KMS-11 (cell line): ENCODE measurements around the gene HACL1.

Experiments used
- H2AFZ ChIP-seq: fragments of 200-600 bp; sonication (generic); 2 replicates; pipeline ENCODE4 v1.6.1; 2016; ENCODE audit warnings: antibody characterized with exemption, mixed run types, low read depth
- H3K27ac ChIP-seq: fragments of 200-600 bp; sonication (generic); 2 replicates; pipeline ENCODE4 v1.6.1; 2016; ENCODE audit warnings: mild to moderate bottlenecking, mixed run types
- H3K27me3 ChIP-seq: fragments of 200-600 bp; sonication (generic); 2 replicates; pipeline ENCODE4 v1.6.1; 2017; ENCODE audit warnings: mild to moderate bottlenecking, low read depth, mixed run types, moderate library complexity; ENCODE audit not compliant: insufficient read depth
- H3K36me3 ChIP-seq: fragments of 200-600 bp; sonication (generic); 2 replicates; pipeline ENCODE4 v1.6.1; 2017; ENCODE audit warnings: mild to moderate bottlenecking, mixed run types; ENCODE audit not compliant: insufficient read depth
- H3K4me1 ChIP-seq: fragments of 200-600 bp; sonication (generic); 2 replicates; pipeline ENCODE4 v1.6.1; 2016; ENCODE audit warnings: mild to moderate bottlenecking, low read depth, mixed run types; ENCODE audit not compliant: poor library complexity, severe bottlenecking
- H3K4me2 ChIP-seq: fragments of 200-600 bp; sonication (generic); 2 replicates; pipeline ENCODE4 v1.7.0; 2016; ENCODE audit warnings: mild to moderate bottlenecking, mixed run types
- H3K4me3 ChIP-seq: fragments of 200-600 bp; sonication (generic); IDR thresholded peaks from 2 replicates; pipeline ENCODE4 v1.6.1; 2017; ENCODE audit warnings: low read depth, low read length, mixed read lengths; ENCODE audit not compliant: insufficient read depth
- H3K79me2 ChIP-seq: fragments of 200-600 bp; sonication (generic); 2 replicates; pipeline ENCODE4 v1.6.1; 2016; ENCODE audit warnings: low read depth, mixed run types; ENCODE audit not compliant: insufficient read depth
- H3K9ac ChIP-seq: fragments of 200-600 bp; sonication (generic); 2 replicates; pipeline ENCODE4 v1.6.1; 2016; ENCODE audit warnings: mild to moderate bottlenecking, mixed run types
- H4K20me1 ChIP-seq: fragments of 200-600 bp; sonication (generic); 2 replicates; pipeline ENCODE4 v1.6.1; 2016; ENCODE audit warnings: mild to moderate bottlenecking, mixed run types; ENCODE audit not compliant: insufficient read depth
- TF ChIP-seq, protein P1 (sequence below): fragments of 200-600 bp; sonication (generic); conservative IDR thresholded peaks from 2 replicates; pipeline ENCODE4 v1.6.1; 2017; ENCODE audit warnings: low read depth, mild to moderate bottlenecking, antibody characterized with exemption, low read length, moderate library complexity, mixed read lengths

The HACL1 gene

DNA sequence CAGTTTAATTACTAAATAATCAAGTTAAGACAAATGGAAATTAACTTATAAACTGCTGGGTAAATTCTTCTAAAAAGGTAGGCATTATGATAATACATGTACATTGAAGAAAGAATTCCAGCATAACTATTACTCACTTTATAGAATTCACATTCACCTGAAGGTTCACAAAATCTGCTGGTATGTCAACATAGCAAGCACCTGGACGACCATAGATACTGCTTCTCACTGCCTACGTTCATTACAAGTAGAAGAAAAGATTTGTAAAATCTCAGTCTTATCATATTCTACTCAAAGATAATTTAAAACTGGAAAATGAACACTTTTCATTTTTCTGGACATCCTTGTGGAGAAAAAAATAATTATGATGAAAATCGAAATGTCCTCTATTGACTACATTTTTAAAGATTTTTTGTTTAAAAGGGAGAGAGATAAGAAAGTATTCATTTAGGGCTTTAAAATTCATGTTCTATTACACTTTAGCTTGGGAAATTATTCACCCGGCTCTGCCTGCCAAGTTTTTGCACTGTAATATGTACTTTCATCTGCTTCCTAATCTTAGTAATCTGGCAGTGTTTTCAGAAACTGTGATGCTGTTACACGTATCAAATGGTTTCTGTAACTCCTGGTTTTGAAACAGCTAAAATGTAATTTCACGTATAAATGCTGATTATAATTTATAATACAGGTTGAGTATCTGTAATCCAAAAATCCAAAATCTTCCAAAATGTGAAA, 16.1 kb downstream of the HACL1 start:
- TF ChIP-seq, protein P1, sequence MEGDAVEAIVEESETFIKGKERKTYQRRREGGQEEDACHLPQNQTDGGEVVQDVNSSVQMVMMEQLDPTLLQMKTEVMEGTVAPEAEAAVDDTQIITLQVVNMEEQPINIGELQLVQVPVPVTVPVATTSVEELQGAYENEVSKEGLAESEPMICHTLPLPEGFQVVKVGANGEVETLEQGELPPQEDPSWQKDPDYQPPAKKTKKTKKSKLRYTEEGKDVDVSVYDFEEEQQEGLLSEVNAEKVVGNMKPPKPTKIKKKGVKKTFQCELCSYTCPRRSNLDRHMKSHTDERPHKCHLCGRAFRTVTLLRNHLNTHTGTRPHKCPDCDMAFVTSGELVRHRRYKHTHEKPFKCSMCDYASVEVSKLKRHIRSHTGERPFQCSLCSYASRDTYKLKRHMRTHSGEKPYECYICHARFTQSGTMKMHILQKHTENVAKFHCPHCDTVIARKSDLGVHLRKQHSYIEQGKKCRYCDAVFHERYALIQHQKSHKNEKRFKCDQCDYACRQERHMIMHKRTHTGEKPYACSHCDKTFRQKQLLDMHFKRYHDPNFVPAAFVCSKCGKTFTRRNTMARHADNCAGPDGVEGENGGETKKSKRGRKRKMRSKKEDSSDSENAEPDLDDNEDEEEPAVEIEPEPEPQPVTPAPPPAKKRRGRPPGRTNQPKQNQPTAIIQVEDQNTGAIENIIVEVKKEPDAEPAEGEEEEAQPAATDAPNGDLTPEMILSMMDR = no peak
- Histone ChIP-seq H4K20me1 (no peaks in the 10 kb centered on the region), H2AFZ (no peak overlapping the region), H3K4me3 (no peak overlapping the region), H3K27ac (no peak overlapping the region), H3K9ac (no peak overlapping the region), H3K79me2 (no peaks in the 10 kb centered on the region), H3K27me3 (no peaks in the 10 kb centered on the region), H3K4me1 (no peaks in the 10 kb centered on the region), H3K36me3 (no peaks in the 10 kb centered on the region), H3K4me2 (no peak overlapping the region)

DNA sequence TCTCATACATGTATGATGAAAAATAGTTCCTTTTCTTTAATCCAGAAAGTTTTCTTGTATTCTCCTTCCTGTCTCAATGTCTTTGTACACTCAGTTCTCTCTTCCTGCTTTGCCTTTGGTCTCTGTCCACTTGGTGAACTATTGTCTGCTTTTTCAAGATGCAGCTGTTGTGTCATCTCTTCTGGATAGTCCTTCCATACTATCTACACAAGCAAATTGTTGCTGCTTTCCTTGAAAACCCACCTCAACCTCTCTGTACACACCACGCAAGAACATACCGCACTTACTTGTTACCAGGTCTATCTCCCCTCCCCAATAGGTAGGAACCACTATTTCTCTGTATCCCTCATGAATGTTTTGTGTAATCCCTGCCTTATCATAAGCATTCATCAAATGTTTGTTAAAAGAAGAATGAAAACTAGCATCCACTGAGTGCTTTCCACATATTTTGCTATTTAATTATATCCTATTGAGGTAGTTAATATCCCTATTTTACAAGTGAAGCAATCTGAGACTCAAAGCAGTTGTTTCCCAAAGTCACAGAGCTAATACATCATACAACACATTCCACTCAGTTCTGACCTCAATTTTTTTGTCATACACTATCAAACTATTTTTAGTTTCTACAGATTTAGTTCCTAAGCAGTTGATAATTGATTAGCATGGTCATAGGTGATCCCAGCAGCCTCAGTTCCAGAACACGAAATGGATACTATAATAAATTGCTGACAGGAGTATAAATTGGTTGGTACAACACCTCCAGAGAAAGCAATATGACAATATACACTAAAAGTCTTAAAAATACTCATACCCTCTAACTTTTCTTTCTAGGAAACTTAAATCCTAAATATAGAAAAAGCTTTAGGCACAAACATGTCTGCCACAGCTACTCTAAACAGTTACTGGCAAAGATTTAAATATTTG, 19.6 kb downstream of the HACL1 start:
- Histone ChIP-seq H3K27ac (no peak overlapping the region), H4K20me1 (no peaks in the 10 kb centered on the region), H3K4me2 (no peak overlapping the region), H3K79me2 (no peaks in the 10 kb centered on the region), H3K9ac (no peak overlapping the region), H3K36me3 (no peaks in the 10 kb centered on the region), H2AFZ (no peak overlapping the region), H3K27me3 (no peaks in the 10 kb centered on the region), H3K4me3 (no peak overlapping the region), H3K4me1 (no peaks in the 10 kb centered on the region)
- TF ChIP-seq, protein P1 = no peak

DNA sequence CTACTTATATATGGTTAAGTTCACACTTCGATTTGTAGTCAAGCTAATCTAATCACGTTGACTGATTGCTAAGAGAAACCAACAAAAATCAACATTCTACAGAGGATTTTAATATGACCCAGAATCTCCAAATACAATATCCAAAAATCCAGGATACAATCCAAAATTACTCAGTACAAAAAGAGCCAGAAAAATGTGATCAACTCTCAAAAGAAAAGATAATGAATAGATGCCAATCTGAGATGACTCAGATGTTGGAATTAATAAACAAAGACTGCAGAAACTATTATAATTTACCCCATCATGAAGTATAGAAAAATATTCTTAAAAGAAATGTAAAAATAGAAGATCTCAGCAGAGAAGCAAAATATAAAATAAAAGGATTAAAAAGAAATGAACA, 22.3 kb downstream of the HACL1 start:
- TF ChIP-seq, protein P1 = no peak
- Histone ChIP-seq H2AFZ (no peak overlapping the region), H3K9ac (no peak overlapping the region), H3K36me3 (no peaks in the 10 kb centered on the region), H3K4me1 (no peaks in the 10 kb centered on the region), H3K27ac (no peak overlapping the region), H4K20me1 (no peaks in the 10 kb centered on the region), H3K4me3 (no peak overlapping the region), H3K4me2 (no peak overlapping the region), H3K27me3 (no peaks in the 10 kb centered on the region), H3K79me2 (no peaks in the 10 kb centered on the region)

DNA sequence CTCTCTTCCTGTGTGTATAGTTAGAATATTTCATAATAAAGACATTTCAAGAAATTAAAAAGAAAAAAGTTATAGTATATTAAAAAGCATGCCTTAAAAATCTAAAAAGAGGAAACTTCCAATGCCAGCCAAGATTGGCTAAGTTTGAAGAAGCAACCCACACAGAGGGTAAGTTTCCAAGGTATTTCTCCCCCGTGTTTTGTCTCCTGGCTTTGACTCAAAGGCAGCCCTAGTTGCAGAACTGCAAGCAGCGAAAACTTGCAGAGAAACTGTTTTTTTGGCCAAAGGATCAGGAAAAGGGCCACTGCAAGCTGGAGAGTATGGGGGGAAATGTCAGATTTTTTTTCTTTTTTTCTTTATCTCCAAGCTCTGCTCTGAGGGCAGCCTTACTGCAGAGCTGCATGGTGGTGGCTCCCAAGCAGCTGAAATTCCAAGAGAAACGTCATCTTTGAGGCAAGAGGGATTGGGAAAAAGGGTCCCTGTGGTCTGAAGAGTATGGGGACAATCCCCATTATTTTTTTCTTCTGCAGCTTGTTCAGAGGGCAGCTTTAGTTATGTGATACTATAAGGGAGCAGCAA, 23.0 kb downstream of the HACL1 start:
- Histone ChIP-seq H4K20me1 (no peaks in the 10 kb centered on the region), H3K79me2 (no peaks in the 10 kb centered on the region), H3K27ac (no peak overlapping the region), H2AFZ (no peak overlapping the region), H3K27me3 (no peaks in the 10 kb centered on the region), H3K36me3 (no peaks in the 10 kb centered on the region), H3K4me1 (no peaks in the 10 kb centered on the region), H3K4me3 (no peak overlapping the region), H3K4me2 (no peak overlapping the region), H3K9ac (no peak overlapping the region)
- TF ChIP-seq, protein P1 = no peak
